KG1 (cell line): ENCODE data around the gene IGLL1.
"Not testable (repeated sequence)": the region's sequence is repeated elsewhere in the genome, so short reads cannot be mapped to it uniquely, and the experiment has no call there.

Experiments used
- DNase-seq: peaks from one replicate; lab custom pipeline; 2025; lab: John Stamatoyannopoulos, UW

IGLL1 gene

DNA sequence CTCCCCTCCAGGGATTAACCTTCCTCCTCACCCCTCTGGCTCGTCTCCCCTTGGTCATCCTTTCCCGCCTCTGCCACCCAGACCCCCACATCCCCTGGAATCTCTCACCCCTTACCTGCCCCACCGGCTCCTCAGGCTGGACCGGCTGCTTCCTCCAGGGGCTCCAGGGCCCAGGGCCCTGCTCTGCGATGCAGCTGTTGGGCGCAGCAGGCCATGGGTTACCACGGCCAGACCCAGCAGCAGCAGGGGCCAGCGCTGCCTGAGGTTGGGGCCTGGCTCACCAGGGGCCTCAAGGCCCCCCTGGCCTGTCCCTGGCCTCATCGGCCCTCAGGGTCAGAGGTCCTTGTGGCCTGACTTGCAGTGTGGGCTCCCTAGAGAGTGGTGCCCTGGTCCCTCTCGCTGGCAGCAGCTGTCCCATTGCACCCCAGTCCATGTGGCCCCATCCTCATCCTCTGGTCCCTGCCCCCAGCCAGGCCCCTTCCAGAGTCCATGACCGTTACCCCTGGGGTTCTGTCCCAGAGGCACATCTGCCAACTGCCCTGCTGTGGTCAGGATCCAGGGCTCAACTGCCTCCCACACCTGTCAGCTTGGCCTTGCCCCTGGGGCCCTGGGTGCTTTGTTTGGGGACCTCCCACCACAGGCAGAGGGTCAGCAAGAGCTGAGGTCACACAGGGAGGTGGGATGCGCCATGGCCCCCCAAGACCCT, at the start of gene IGLL1:
Gene IGLL1, minus strand, starts transcription at position 421 of the 706 bp plus-strand sequence. Its CDS starts 100 bp downstream, at position 321.
- no peak for DNase-seq

DNA sequence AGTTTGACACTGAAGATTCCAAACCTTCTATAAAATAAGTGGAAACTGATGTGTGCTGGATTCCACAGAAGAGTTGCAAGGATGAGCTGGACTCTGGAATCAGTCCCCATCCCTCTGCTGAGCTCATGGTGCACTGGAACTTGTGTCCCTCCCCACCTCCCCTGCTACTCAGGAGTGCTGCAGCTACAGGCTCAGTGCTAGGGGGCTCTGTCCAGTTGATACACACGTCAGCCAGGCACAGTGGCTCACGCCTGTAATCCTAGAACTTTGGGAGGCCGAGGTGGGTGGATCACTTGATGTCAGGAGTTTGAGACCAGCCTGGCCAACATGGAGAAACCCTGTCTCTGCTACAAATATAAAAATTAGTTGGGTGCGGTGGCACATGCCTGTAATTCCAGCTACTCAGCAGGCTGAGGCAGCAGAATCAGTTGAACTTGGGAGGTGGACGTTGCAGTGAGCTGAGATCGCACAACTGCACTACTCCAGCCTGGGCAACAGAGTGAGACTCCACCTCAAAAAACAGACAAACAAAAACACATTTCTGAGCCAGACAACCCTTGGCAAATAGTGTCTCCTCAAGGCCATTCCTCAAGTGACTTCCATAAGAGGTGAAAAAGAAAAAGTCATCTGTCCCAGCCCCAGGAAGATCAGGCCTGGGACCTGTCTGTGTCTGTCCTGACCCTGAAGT, 48.1 kb upstream of the IGLL1 start:
- not testable (repeated sequence) for DNase-seq

GRCh38 chr22:23627401-23628055, 47.4 kb upstream of the IGLL1 start:
- not testable (repeated sequence) for DNase-seq

- DNase-seq = no peak
Measured at GRCh38 chr22:23626286-23626975, 46.3 kb upstream of the IGLL1 start.

DNA sequence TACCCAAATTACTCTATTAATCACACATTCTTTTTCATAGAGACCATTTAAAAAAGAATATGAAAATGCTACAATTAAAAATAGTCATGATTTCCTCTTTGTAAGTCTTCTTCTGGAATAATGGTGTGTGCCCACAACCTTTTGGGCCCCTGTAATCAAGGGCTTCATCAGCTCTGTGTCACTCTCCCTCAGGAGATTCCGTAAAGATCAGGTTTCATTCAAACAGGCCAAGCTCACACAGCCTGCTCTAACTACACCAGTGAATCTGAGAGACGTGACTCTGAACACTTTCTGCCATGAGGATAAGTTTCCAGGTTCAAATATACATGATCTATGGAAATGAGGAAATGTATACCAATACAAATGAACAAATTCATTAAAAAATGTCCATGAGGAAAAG, 42.5 kb upstream of the IGLL1 start:
- DNase-seq = no peak

GRCh38 chr22:23621916-23622315, 41.8 kb upstream of the IGLL1 start:
- not testable (repeated sequence) for DNase-seq

DNA sequence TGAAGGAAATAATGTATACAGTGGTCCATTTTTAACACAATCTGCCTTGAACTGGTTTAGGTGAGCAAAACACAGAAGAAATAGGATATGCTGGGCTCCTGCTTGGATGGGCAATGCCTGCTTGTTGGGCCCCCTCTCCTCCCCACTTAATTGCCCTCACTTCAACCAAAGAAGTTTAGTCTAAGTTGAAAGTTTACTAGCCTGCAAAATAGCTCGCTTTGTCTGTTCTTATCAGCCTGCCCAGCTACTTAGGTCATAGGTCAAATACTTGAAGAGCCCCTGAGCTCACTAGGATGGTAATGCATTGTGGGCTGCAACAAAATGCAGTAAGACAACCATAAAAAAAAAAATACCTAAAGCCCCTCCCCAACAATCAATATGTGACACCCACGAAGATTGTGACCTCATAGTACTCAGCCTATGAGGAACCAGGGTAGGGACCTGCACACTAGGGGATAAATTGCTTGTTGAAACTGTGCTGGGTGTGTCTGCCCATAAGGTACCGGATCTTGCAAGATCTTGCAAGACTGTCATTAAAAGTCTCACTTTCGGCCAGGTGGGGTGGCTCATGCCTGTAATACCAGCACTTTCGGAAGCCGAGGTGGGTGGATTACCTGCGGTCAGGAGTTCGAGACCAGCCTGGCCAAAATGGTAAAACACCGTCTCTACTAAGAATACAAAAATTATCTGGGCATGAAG, 41.1 kb upstream of the IGLL1 start:
- DNase-seq = no peak

DNA sequence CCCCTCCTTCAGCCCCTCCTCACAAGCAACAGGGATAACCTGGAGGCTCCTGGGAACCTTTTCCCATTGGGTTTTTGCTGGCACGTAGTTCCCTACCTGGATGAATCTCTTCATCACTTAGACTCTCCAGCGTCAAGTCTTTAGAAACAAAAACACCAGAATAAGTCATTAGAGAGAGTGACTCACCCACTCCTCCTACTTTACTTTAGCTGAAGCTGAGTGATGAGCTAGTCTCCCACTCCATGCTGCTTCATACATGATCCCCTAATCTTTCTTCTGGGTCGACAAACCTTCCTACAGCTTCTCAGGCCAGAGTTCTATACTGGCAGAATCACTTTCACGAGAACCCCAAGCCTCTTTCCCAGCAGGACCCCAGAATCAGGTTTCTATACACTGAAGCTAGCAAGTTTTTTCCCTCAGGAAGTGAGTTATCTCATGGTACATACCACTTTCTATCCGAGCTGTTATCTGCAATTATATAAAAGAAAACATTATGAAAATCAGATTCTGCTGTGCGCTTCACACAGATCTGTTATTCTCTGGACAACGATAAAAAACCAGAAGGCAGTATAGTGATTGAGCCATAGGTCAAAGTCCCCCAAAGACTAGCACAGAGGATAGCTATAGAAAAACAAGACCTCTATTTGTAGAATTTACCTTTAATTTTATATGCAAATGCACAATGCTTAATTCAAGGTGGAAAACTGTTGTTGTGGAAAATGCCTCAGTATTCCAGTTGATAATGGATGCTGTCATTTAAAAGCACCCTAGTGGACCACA, 33.3 kb upstream of the IGLL1 start:
- no peak for DNase-seq

- DNase-seq = no peak
Measured at GRCh38 chr22:23609983-23610781, 30.1 kb upstream of the IGLL1 start.

DNA sequence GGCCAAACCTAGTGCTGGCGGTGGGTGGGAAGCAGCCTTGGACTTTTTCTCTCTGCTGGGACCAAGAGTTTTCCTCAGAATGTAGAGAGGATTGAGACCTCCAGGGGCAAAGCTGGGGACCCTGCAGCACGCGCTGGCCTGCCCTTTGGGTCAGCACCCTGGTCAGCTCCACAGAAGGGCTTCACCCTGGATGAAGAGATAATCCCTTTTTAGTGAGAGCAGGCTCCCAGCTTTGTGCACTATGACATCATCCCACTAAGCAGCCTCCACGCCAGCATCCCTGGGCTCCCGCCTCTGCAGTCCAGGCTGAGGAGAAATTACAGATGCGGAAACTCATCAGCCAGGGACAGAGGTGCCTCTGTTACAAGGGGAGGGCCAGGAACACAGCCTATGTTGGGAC, 28.5 kb upstream of the IGLL1 start:
- no peak for DNase-seq

GRCh38 chr22:23606204-23607131, 26.4 kb upstream of the IGLL1 start:
- DNase-seq = no peak

DNA sequence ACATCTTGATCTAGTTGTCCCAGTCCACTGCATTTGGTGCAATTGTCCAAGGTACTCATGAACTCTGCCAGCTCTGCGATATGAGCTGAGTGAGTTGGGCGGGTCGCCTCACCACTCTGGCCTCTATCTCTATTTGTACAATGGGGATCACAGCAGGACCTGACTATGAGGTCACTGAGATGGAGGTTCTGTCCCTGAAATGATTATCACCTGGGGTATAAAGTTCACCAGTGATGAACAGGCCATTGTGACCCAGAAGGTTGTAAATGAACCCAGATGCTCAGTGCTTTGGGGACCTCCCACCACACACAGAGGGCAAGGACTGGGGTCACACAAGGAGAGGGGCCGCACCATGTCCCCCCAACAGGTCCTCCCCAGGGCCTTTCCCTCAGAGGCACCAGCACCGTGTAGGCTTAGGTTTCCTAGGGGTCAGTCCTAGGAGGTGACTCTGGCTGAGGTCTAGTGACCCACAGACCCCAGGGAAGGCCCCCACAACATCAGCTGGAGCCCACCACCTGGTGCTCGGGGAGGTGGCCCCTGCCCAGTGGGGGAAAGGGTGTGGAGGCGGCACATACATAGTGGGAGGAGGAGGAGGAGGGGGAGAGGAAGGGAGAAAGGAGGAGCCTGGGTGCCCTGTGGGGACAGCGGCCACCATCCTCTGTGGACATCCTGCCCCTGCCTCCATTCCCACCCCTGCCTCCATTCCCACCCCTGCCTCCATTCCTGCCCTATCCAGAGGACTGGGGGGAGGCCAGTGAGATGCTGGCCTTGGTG, 25.0 kb upstream of the IGLL1 start:
- DNase-seq = no peak

- DNase-seq = no peak
Measured at GRCh38 chr22:23603266-23603665, 23.2 kb upstream of the IGLL1 start.

DNA sequence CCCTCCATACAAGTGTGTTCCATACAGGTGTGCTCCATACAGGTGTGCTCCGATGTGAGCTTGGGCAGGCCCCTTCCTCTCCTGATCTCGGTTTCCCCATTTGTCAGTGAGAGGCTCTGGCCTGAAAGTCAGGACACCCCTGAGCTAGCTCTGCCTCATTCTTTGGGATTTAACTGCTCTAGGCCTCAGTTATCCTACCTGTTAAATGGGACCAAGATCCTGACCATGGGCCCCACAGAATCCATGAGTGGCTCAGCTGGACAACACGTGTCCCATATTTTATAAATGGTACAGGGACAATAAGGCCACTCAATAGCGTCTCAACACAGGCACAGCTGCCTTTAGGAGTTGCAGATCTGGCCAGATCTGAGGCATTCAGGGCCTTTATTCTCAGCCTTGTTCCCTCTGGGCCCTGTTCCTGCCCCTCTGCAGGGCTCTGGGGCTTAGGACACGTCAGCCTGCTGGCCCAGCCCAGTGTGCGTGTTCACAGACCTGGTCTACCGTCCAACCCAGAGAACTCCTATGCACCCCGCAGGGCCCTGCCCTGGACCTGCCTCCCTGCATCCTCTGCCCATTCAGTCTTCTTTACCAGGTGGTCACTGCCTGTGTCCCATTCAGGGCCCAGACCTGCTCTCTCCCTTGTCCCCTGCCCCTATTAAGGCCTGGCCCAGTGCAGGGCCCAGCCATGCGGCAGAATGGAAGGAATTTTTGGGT, 18.9 kb upstream of the IGLL1 start:
- DNase-seq = no peak

- DNase-seq = not testable (repeated sequence)
Measured at GRCh38 chr22:23597576-23598268, 17.6 kb upstream of the IGLL1 start.

- DNase-seq = not testable (repeated sequence)
Measured at GRCh38 chr22:23595904-23596303, 15.8 kb upstream of the IGLL1 start.

DNA sequence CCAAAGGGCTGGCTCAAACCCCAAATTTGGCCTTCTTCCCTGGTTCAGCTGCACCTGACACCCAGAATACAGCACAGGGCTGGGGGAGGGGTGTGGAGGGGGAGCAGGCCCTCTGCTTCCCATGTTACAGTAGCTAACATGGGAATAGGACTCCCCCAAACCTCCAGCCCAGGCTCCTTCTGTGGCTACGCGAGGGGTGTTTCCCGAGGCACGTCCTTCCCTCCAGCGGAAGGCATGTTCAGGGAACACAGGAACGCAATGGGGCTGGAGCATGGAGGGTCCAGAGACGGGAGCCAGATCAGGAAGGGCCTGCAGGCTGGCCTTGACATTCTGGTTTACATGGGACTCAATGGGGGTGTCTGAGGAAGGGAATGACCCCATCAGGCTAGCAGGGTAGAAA, 11.8 kb upstream of the IGLL1 start:
- DNase-seq = no peak
